ENCODE measurements around the gene MOV10L1.

The MOV10L1 gene

DNA sequence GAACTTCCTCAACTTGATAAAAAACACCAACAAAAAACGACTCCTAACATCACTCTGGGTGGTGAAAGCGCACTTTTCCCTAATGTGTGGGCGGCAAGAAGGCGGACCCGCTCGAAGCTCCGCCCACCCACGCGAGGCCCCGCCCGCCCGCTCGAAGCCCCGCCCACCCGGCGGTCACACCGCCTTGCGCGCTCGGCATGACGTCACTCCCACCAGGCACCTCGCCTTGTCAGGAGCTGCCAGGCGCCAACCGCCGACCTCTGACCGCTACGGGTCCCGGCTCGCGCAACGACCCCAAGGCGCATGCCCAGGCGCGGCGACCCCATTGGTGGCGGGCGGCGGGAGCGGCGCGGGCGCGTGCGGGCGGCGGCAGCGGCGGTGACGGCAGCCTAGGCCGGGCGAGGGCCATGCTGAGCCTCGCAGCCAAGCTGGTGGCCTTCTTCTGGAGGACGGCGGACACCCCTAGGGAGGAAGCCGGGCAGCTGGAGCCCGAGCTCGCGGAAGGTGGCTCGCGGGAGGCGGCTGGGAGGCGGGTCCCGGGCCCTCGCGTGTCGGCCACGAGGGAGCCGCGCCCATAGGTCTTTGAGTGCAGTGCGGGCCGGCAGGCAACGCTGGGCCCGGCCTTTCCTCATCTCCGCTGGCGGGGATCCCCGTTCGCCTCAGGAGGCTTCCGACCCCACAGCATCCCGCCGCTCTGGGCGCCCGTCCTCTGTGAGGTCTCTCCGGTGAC lies at the start of gene MOV10L1:
Gene MOV10L1, plus strand, starts transcription at position 325 of the 730 bp plus-strand sequence. Its CDS starts 83 bp downstream, at position 408.
- DNase-seq, result no peak

DNA sequence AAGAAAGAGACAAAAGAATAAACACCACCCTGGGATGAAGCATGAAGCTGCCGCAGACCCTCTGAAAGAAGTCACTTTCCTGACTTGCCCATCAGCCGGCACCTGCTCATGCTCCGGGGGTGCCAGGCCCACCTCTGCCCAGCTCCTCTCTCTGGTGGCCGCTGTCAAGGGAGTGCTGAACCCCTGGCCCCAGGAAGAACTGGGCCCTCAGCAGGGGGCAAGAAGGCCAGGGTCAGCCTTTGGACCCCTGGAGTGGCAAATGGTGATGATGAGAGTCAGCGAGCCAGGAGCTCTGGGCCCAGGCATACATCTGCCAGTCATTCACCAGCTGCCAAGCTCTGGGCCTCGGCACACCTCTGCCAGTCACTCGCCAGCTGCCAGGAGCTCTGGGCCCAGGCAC lies 49.1 kb upstream of the MOV10L1 start:
- no peak for DNase-seq

DNA sequence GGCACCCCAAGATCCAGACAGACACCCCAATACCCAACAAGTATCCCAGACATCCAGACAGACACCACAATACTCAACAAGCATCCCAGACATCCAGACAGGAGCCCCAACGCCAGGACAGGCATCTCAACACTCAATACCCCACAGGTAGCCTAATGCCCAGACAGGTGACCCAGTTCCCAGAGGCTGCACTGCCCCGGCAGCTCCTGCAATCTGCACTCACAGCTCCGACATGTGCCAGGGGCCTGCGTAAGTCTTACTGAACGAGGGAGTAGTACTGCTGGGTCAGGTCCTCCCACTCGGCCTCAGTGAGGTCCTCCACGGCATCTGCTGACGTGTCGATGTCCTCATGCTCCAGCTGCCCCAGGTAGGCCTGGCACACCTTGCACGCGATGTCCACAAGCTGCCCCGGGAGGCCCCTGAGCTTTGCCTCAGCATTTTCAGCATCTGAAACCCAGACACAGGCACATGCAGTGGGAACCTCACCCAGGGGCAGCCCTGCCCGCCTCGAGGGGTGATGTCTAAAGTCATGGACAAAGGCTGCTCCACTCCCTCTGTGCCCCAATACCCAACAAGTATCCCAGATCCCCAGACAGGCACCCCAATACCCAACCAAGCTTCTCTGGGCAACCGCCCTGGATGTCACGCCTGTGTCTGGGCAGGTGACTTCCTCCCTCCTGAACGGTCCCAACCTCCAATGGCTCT lies 48.3 kb upstream of the MOV10L1 start:
- DNase-seq, result no peak

DNA sequence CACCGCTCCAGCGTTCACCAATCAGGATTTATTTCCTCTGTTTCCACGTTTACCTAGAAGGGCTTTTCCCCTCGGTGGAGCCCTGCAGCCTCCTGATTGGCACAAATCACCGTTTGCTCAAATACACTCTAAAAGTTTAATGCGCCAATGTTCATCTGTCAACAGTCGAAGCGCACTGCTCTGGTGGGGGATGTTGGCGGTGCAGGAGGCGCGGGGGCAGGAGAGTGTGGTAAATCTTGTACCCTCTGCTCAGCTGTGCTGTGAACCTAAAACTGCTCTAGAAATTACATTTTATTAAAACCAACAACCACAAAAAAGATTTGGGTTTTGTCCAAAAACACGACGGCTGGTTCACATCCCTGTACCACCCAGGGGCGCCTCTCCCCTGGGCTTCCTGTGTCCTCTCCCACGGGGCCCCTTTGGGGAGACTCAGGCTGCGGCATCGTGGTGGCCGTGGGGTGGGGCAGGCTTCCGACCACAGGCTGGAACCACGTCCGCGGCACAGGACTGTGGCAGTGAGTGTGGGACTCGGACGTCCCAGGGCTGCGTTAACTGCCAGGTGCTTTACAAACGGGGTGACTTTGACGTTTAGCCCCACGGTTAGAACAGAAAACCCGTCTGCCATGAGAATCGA lies 45.2 kb upstream of the MOV10L1 start:
- no peak for DNase-seq

DNA sequence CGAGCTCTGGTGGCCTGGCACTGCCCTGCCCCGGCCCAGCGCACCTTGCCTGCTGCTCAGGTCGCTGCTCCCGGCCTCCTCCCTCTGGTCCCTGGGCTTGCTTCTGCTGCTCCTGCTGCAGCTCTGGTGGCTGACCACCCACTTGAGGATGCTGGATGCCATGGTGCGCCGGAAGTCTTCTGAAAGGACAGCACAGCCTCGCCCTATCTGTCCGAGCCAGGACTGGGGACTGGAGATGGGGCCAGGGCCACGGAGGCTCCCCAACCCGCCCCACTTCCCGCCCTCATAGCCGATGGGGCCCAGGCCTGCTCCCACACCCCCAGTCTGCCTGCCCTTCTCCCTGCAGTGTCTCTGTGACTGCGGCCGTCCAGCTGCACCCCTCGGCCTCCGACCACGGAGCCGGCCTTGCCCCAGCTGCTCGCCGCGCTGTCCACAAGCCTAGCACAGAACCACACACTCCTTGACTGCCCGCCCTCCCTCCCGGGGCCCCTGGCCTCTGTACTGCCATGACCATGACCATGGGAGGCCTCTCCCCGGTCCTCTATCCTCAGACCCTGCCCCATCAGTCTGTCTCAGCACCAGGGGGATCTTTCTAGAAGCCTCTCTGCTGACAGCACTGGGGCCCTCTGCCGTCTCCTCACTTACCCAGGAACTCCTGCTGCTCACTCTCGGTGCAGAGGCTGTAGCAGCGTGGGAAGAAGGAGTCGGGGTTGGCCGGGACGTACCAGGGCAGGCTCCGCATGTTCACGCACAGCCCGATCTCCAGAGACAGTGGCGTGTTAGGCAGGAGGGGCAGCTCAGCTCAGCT lies 44.4 kb upstream of the MOV10L1 start:
- DNase-seq, result no peak

DNA sequence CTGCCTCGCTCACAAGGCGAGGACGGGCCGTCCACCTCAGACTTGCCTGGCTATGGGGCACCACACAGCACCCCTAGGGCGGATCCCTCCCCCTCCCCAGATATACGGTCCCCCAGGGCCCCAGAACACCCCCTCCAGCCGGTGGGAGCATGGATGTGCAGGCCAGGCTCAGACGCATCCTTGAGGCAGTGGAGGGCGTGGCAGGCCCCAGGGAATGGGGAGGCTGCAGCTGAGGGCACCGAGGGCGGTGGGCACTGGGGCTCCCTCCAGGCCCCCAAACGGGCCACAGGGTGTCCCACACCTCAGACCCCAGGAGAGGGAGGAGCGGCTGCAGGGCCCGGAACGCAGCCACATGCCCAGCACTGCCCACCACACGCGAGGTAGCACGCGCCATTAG lies 43.8 kb upstream of the MOV10L1 start:
- DNase-seq, result no peak

DNA sequence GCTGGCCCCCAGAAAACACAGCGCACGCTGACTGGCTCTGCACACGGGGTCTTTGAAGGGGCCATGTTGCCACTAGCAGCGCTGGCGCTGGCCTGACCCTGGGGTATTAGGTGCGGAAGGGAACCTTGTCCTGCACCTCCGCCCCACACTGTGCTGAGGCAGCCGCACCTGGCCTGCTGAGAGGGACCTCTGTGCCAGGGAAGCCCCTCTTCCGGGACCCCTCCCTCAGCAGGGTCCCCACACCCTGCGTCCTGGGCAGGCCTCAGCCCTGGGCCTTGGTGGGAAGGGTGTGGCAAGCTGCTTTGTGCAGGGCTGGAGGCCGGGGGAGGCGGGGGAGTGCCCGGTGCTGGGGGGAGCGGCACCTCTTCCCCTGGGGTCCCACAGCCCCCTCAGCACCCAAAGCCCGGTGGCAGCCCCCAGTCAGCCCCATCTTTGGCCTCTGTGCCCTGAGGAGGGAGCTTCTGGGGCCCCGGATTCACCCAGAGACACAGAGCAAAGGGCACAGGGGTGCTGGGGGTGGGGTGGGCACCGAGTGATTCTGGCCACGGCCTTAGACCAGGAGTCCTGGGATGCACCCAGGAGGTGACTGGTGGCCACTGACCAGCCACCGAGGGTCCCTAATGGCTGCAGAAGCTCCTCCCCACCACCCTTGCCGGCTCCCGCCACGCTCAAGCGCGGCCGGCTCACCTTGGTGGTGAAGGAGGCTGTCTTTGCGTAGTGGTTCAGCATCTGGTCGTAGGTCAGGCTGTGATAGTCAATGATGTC lies 43.1 kb upstream of the MOV10L1 start:
- DNase-seq, result no peak

DNA sequence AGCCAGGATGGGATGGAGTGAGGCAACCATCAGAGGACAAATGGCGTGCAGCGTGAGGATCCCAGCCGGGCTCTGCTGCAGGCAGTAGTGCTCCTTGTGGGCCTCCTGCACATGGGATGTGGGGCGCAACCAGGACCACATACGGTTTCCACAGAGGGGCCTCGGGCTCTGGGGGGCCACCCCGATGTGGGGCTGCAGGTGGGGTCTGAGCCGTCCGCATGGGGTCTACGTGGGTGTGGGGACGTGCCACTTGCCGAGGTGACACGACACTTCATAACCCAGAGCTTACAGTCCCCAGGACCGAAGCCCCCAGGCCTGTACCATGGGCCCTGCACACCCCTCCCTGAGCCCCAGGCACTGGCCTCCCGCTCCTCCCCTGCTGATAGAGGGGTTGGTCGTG lies 42.5 kb upstream of the MOV10L1 start:
- DNase-seq, result no peak

DNA sequence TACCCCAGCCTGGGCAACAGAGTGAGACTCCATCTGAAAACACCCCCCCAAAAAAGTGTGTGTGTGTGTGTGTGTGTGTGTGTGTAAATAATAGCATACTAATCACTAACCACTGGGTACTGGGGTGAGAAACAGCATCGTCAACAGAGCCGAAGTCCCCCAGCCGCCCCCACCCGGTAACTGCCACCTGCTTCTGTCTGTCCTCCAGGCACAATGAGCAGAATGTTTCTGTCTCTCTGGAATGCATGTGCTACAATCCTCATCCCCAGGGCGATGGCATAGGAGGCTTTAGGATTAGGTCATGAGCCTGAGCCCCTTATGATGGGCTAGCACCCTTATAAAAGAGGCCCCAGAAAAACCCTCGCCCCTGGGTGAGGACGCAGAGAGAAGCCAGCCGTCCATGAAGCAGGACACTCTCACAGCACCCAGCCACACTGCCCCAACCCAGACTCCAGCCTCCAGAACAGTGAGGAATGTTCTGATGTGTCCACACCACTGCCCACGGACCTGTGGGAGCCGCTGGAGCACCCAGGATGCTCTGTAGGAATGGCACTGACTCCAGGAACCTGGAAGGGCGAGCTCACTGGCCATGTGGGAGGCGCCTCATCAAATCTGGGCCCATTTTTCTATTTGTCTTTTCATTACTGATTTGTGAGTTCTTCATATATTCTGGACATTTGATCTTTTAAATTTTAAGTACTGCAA lies 41.6 kb upstream of the MOV10L1 start:
- DNase-seq, result no peak

DNA sequence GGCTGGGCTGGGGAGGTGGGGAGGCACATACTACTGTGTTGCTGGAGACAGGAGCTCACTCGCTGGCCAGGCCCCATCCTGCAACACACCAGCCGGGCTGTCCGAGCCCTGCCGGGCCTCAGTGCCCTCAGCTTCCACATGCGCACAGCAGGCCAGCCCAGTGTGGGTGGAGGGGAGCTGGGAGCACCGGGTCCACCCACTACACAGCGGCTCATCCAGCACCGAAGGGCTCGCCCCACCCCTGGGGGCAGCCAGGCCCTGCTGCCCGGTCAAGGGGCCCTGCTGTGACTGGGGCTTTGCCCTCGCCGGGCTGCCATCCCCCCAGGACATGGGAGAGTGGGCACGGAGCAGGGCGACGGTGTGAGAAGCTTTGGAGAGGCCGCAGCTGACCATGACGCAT lies 41.0 kb upstream of the MOV10L1 start:
- DNase-seq, result no peak

DNA sequence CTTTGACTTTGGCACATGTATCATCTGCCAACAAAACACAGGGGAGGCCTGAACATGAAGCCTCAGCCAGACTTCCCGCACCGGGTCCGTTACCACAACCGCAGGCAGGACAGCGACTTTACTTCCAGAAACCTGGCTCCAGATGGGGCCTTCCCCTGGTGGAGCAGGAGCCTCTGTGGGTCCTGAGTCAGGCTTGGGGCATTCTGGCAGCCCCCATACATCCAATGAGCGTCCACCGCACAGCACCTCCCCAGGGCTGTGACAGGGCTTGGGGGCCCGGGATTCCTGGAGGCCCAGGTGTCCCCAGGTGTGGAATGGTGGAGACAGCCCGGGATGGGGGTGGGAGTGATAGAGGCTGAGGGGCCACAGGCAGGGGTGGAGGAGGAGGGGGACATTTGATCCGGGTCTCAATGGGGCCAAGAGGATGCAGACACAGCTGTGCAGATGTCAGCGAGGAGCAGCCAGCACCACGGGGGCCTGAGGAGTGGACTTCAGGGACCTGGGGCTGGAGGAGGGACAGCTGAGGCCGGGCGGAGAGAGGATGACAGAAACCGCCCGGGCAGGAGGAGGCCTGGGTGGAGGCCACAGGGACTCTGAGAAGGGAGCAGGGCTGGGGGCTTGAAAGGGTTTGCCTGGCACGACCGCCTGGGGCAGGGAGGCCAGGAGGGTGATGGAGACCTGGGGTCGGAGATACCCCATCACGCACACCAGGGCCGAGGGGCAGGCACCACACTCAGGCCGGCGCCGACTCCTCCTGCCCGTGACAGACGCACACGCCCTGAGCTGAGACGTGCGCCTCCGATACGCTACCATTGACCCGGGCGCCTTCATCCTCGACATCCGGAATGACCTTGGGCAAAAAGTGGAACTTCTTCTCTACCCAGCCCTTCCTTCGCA lies 40.3 kb upstream of the MOV10L1 start:
- no peak for DNase-seq

DNA sequence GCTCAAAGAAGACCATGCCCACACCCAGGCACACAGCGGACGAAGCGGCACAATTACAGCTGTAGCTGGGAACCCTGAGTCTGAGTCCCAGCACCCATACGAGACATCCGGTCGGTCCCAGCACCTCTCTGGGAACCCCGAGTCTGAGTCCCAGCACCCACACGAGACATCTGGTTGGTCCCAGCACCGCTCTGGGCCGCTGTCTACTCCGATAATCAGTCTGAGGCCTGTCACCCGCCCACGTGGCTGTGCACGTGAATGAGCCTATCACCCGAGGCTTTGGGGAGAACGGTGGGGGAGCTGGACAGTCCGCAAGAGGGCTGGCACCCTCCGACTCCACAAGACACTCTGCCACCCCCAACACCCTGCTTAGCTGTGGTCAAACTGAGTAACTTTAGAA lies 37.9 kb upstream of the MOV10L1 start:
- DNase-seq, result no peak

DNA sequence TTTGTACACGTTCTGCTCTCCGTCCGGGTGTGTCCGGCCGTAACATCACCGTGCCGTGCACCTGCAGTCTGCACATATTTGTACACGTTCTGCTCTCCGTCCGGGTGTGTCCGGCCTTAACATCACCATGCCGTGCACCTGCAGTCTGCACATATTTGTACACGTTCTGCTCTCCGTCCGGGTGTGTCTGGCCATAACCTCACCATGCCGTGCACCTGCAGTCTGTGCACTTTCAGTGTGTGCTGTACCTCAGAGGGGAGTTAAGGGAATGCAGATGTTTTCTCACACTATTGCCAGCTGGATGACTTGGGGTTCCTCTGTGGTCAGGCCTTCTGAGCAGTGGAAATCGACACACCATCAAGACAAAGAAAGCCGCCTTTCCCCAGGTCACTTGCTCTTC lies 35.9 kb upstream of the MOV10L1 start:
- no peak for DNase-seq

DNA sequence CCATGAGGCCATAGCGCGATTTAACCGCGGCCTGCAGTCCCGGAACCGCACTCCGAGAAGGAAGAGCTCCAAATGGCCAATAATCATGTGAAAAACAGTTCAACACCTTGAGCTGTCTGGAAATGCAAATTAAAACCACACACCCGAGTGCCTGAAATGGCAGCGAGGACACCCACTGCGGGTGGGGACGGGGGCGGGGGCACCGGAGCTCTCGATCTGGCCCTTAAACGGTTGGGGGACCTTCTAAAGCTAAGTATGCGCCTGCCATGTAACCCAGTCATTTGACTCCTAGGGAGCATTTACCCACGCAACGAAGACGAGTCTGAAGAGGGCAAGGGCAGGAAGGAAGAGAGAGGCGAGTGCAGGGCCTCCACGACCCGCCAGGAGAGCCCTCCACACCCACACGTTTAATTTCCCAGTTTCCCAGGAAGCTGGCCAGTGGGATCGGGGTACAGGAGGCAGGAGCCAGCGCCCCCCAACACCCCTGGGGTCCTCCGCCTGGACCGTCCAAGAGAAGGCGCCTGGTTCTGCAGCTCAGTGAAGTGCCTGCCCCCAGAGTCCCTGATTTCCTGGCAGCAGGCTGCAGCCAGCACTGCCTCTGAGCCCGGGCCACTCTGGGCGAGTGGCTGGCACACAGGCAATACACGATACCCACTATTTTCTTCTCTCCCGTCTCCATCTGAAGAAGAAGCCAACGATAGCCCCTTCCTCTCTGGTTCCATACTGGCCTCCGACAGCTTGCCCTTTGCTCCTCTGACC lies 33.4 kb upstream of the MOV10L1 start:
- no peak for DNase-seq

DNA sequence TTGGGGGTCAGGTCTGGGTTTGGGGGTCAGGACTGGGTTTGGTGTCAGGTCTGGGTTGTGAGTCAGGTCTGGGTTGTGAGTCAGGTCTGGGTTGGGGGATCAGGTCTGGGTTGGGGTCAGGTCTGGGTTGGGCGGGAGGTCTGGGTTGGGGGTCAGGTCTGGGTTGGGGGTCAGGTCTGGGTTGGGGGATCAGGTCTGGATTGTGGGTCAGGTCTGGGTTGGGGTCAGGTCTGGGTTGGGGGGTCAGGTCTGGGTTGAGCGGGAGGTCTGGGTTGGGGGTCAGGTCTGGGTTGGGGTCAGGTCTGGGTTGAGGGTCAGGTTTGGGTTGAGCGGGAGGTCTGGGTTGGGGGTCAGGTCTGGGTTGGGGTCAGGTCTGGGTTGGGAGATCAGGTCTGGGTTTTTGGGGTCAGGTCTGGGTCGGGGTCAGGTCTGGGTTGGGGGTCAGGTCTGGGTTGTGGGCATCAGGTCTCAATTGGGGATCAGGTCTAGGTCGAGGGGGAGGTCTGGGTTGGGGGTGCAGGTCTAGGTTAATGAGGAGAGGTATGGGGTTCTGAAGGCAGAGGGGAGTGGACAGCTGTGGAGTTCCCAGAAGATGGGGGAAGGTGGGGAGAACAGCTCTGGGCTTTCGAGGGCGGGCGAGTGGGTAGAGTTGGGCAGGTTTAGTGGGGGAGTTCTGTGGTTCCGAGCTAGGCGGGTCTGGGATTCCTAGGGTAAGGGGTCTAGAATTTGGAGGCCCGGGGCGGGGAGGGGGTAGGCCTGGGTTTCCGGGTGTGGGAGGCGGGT lies 32.3 kb upstream of the MOV10L1 start:
- no peak for DNase-seq

DNA sequence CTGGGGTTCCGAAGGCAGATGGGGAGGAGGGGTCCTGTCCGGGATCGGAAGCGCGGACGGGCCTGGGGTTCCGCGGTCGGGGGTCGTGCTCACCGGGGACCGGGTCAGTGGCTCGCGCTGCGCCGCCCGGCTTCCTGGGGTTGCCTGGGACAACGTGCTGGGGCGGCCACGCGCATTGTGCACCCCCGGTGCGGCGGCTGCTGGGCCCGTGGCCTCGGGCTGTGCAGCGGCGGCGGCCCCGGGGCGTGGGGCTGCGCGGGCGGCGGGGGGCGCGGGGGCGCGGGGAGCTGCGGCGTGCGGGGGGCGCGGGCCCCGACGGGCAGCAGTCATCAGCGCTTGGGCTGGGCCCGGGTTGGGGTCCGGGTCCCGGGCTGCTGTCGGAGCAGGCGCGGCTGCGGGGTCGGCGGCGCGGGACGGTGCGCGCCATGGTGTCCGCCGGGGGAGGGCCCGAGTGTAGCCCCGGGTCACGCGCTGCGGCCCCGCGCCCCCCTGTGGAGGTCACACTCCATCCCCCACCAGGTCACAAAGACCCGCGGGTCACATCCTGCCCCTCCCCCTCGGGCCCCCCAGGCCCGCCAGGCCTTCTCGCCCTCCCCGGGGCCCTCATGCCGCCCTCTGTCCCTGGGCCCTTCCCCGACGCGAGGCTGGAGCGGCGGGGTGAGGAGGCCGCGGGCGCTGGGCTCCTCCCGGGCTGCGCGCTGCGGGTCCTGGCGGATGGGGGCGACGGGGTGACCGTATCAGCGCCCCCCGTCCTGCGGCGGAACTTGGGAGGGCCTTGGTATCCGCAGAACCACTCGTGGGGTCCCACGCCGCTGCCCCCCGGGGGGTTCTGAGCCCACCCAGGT lies 31.5 kb upstream of the MOV10L1 start, which contains the start of gene TTLL8:
Gene TTLL8, minus strand, starts transcription at position 238 of the 845 bp plus-strand sequence.
- no peak for DNase-seq

DNA sequence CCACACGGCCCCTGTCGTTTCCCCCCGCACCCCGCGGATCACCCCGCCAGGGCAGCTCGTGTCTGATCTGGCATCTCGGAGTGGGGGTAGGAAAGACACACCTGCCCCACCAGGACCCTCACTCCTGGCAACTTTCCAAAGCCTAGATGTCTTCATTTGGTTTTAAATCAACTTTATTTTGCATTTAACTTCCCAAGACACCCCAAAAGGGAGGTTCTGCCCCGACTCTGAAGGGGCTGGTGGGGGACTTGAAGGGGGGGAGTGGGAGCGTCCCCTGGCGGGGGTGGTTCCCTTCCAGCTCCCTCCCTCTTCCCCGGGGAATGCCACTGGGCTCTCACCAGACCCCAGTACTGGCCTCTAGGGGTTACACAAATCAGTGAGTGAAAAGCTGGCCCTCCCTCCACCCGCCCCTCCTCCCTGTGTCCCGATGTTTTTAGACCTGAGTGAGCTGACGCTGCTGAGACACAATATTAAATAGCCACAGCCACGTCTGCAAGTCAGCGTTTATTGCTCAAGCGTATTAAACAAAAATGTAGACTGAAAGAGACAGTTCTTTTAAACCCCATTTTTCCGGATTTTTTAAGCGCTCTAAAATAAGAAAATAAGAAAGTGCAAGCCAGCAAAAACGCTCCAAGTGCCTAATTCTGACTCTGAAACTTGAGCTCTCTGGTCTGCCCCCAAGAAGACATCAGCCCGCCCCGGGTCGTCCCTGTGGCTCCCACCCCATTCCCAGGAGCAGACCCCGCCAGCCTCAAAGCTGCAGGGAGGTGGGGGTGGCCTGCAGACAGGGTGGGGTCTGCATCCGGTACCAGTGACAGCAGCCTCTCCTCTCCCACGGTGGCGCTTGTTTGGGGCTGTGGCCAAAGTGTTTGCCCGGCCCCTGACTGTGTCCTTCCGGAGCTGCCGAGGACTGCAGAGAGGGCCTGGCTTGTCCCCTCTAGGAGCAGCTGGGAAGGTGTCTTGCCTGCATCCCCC lies 30.6 kb upstream of the MOV10L1 start:
- no peak for DNase-seq

Measured in activated naive CD4-positive, alpha-beta T cell (primary cell).